Keratinocyte (primary cell): Measurements from ENCODE around the gene KRTAP2-1. TPM values are rescaled to one million over a fixed set of nuclear protein-coding genes. Genes with fewer than 3 reads are reported as not detected.
"Not testable (repeated sequence)": the region's sequence is repeated elsewhere in the genome, so short reads cannot be mapped to it uniquely, and the experiment has no call there.

Source experiments
- DNase-seq: peaks from one replicate; pipeline ENCODE4 v3.0.0-alpha.2; 2011; ENCODE audit warnings: low read depth, missing footprints, low spot score
- FAIRE-seq: peaks from 2 replicates; lab custom pipeline; 2011; peaks lifted over from hg19 to GRCh38; lab: Jason Lieb, UNC
- H2AFZ ChIP-seq: 2 replicates; pipeline ENCODE4 v1.6.0; 2012; ENCODE audit warnings: low read length, control low read depth, inconsistent platforms; ENCODE audit not compliant: control insufficient read depth
- H3K27ac ChIP-seq: 2 replicates; pipeline ENCODE4 v1.5.1; 2011; ENCODE audit warnings: low read length; ENCODE audit not compliant: control insufficient read depth, insufficient read depth
- H3K27me3 ChIP-seq: 3 replicates; pipeline ENCODE4 v1.6.0; 2011; ENCODE audit warnings: low read length; ENCODE audit not compliant: control insufficient read depth, insufficient read depth; ENCODE audit errors: extremely low read depth
- H3K36me3 ChIP-seq, 2 experiments: 2 replicates in 1 of 2; 3 replicates in 1 of 2; pipeline ENCODE4 v1.5.1; 2011; ENCODE audit warnings: low read length in 2 of 2, mild to moderate bottlenecking in 1 of 2; ENCODE audit not compliant: control insufficient read depth in 2 of 2, insufficient read depth in 2 of 2; ENCODE audit errors: extremely low read depth in 1 of 2
- H3K4me1 ChIP-seq: 3 replicates; pipeline ENCODE4 v1.5.1; 2011; ENCODE audit warnings: low read length; ENCODE audit not compliant: control insufficient read depth, insufficient read depth; ENCODE audit errors: extremely low read depth
- H3K4me2 ChIP-seq: 3 replicates; pipeline ENCODE4 v1.6.0; 2011; ENCODE audit warnings: low read depth, low read length; ENCODE audit not compliant: control insufficient read depth, insufficient read depth; ENCODE audit errors: extremely low read depth
- H3K4me3 ChIP-seq, 3 experiments: fragments of 200-600 bp in 1 of 3; sonication (generic) in 1 of 3; 2 replicates in 2 of 3; 3 replicates in 1 of 3; pipeline ENCODE4 v1.5.1; 2011 to 2016; ENCODE audit warnings: low read length in 3 of 3, mild to moderate bottlenecking in 3 of 3, control low read depth in 2 of 3, inconsistent platforms in 1 of 3, low read depth in 1 of 3, mixed read lengths in 1 of 3, mixed run types in 1 of 3, moderate library complexity in 1 of 3; ENCODE audit not compliant: control insufficient read depth in 2 of 3, insufficient read depth in 2 of 3; ENCODE audit errors: extremely low read depth in 1 of 3
- H3K79me2 ChIP-seq: 2 replicates; pipeline ENCODE4 v1.6.0; 2012; ENCODE audit warnings: low read length; ENCODE audit not compliant: control insufficient read depth, insufficient read depth
- H3K9ac ChIP-seq: 3 replicates; pipeline ENCODE4 v1.6.0; 2011; ENCODE audit warnings: low read length; ENCODE audit not compliant: control insufficient read depth, insufficient read depth; ENCODE audit errors: extremely low read depth
- H3K9me1 ChIP-seq: 3 replicates; pipeline ENCODE4 v1.6.0; 2011; ENCODE audit warnings: low read length; ENCODE audit not compliant: control insufficient read depth, insufficient read depth; ENCODE audit errors: extremely low read depth
- H3K9me3 ChIP-seq: 2 replicates; pipeline ENCODE4 v1.5.1; 2012; ENCODE audit warnings: low read depth, low read length; ENCODE audit not compliant: control insufficient read depth
- H4K20me1 ChIP-seq: 3 replicates; pipeline ENCODE4 v1.6.0; 2011; ENCODE audit warnings: low read length; ENCODE audit not compliant: control insufficient read depth, insufficient read depth; ENCODE audit errors: extremely low read depth
- EZH2 ChIP-seq: IDR thresholded peaks from one replicate; pipeline ENCODE4 v1.6.1; 2012; ENCODE audit warnings: inconsistent platforms, mild to moderate bottlenecking, low read length, moderate library complexity
- dilution Hi-C: fragments of 300-500 bp; cut with MboI; formaldehyde crosslinking; loops from one replicate; pipeline ENCODE4 v1.7.0; 2020; ENCODE audit warnings: low sequenced_read_pairs; ENCODE audit not compliant: extremely low pct_ligation_motif_present
- polyA plus RNA-seq, 5 experiments: library from polyadenylated mRNA; depleted of rRNA in 3 of 5; stranded (reverse) in 3 of 5; stranded (forward) in 1 of 5; unstranded in 1 of 5; fragments of >200 nt; gene quantifications; 1 replicate in 1 of 5; 2 replicates in 3 of 5; 3 replicates in 1 of 5; pipeline versions ENCODE4 v1.2.1 to v1.2.3, GENCODE V29; 2011 to 2012; ENCODE audit warnings: missing spikeins in 2 of 5, low read depth in 1 of 5, low replicate concordance in 1 of 5
- TF ChIP-seq, protein P1 (sequence below), 3 experiments: IDR thresholded peaks in 1 of 3; conservative IDR thresholded peaks in 1 of 3; optimal IDR thresholded peaks in 1 of 3; 2 replicates in 2 of 3; 3 replicates in 1 of 3; pipeline versions ENCODE3 to v1.5.1; 2011; ENCODE audit warnings: low read length in 3 of 3, mild to moderate bottlenecking in 3 of 3, moderate library complexity in 2 of 3, control low read depth in 1 of 3, inconsistent platforms in 1 of 3; ENCODE audit not compliant: insufficient read depth in 2 of 3; ENCODE audit errors: extremely low read depth in 1 of 3

The KRTAP2-1 gene
- polyA plus RNA-seq, 1 donor (not counting 4 experiments of a cell fraction or from before 2014, with no cell fraction given): not detected

DNA sequence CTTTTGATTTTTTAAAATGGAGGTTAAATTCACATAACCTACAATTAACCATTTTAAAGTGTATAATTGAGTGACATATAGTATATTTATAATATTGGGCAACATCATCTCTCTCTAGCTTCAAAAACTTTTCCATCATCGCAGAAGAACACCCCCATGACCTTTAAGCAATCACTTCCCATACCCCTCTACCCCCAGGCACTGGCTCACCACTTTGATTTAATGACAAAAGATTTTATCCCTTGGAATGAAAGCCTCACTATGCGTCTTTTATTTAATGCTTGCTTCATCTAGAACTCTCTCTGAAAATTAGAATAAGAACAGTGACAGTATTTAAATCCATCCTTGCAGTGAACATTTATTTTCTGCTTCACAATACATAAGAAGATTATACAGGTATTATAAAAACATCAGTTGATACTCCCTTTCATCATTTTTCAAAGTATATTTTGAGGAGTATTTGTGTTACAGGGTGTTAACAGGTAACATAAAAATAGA lies 9.2 kb downstream of the KRTAP2-1 start:
- no peak overlapping the region for H2AFZ ChIP-seq
- no peaks in the 10 kb centered on the region for H3K9me3 ChIP-seq
- TF ChIP-seq EZH2: no peak
- TF ChIP-seq, protein P1, sequence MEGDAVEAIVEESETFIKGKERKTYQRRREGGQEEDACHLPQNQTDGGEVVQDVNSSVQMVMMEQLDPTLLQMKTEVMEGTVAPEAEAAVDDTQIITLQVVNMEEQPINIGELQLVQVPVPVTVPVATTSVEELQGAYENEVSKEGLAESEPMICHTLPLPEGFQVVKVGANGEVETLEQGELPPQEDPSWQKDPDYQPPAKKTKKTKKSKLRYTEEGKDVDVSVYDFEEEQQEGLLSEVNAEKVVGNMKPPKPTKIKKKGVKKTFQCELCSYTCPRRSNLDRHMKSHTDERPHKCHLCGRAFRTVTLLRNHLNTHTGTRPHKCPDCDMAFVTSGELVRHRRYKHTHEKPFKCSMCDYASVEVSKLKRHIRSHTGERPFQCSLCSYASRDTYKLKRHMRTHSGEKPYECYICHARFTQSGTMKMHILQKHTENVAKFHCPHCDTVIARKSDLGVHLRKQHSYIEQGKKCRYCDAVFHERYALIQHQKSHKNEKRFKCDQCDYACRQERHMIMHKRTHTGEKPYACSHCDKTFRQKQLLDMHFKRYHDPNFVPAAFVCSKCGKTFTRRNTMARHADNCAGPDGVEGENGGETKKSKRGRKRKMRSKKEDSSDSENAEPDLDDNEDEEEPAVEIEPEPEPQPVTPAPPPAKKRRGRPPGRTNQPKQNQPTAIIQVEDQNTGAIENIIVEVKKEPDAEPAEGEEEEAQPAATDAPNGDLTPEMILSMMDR (optimal IDR thresholded peaks at IDR 0.05 in 1 of 3, IDR thresholded peaks at IDR 0.05 in 1 of 3, conservative IDR thresholded peaks at IDR 0.05 in 1 of 3; ENCODE audit: extremely low read depth in 1 of 3, insufficient read depth in 2 of 3, low read length in 3 of 3): no peak
- no peaks in the 10 kb centered on the region for H3K9me1 ChIP-seq
- H3K36me3 ChIP-seq: no peaks in the 10 kb centered on the region
- FAIRE-seq (no peak), DNase-seq (no peak)
- H3K9ac ChIP-seq: no peak overlapping the region
- H3K4me1 ChIP-seq: no peaks in the 10 kb centered on the region
- dilution Hi-C loops: no loop called here
- H4K20me1 ChIP-seq: no peaks in the 10 kb centered on the region
- H3K27ac ChIP-seq: no peak overlapping the region
- H3K27me3 ChIP-seq: no peaks in the 10 kb centered on the region
- no peaks in the 10 kb centered on the region for H3K79me2 ChIP-seq
- no peak overlapping the region for H3K4me3 ChIP-seq
- H3K4me2 ChIP-seq: no peak overlapping the region

DNA sequence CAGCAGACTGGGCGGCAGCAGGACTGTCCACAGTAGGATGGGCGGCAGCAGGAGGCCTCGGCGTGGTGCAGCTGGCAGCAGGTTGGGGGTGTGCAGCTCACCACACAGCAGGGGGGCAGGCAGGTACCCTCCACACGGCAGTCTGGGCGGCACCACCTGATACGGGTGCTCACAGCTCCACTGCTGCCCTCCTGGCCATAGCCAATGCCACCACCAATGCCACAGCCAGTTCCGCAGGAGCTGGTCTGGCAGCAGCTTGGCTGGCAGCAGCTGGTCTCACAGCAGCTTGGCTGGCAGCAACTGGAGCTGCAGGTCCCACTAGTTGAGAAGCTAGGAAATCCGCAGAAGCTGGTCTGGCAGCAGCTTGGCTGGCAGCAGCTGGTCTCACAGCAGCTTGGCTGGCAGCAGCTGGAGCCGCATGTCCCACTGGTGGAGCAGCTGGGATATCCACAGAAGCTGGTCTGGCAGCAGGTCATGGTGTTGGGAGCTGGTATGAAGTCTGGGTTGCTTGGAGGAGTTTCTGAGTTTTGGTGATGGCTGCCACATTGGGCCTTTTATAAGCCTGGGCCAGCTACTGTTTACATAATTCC lies 12.7 kb downstream of the KRTAP2-1 start, which contains the start of gene KRTAP1-3:
TSS of gene KRTAP1-3 (minus strand) at position 529 of the 590 bp plus-strand sequence. CDS start at position 476, 53 bp downstream.
- H4K20me1 ChIP-seq, H3K79me2 ChIP-seq, FAIRE-seq, H3K4me3 ChIP-seq, H3K9me3 ChIP-seq, DNase-seq, H2AFZ ChIP-seq, H3K4me1 ChIP-seq, H3K4me2 ChIP-seq, H3K36me3 ChIP-seq, H3K27me3 ChIP-seq, H3K9ac ChIP-seq, H3K9me1 ChIP-seq, dilution Hi-C loops, H3K27ac ChIP-seq: not testable (repeated sequence)
